MCF 10A (cell line): Measurements from ENCODE around the gene FARSA. TPM values are rescaled to one million over a fixed set of nuclear protein-coding genes. Genes with fewer than 3 reads are reported as not detected.

Source experiments
- BruUV-seq: library from RNA; stranded (reverse); fragments of 400-500 nt; replicated peaks from 2 replicates; lab custom pipeline; 2021; lab: Mats Ljungman, UMichigan
- CTCF ChIA-PET: fragments of 300-600 bp; sonication (Branson Sonifier 250); formaldehyde crosslinking; extraction: SDS; loops from one replicate; lab custom pipeline; 2021; ENCODE audit warnings: antibody characterized with exemption, inconsistent platforms; lab: Yijun Ruan, JAX
- POLR2A ChIA-PET: fragments of 300-600, 350-650 bp; sonication (Branson Sonifier 250); formaldehyde crosslinking; extraction: SDS; loops from one replicate; lab custom pipeline; 2020; ENCODE audit warnings: antibody characterized with exemption, inconsistent platforms; lab: Yijun Ruan, JAX
- DNase-seq: peaks from one replicate; pipeline ENCODE4 v3.0.0-alpha.2; 2018; ENCODE audit not compliant: unreplicated experiment
- H3K27ac Mint-ChIP-seq: one replicate; pipeline ENCODE4 v1.8.0; 2022; ENCODE audit warnings: mild to moderate bottlenecking, low read depth, mixed read lengths; ENCODE audit not compliant: unreplicated experiment
- H3K27me3 Mint-ChIP-seq: one replicate; pipeline ENCODE4 v1.8.0; 2022; ENCODE audit warnings: mixed read lengths; ENCODE audit not compliant: insufficient read depth, unreplicated experiment
- H3K36me3 Mint-ChIP-seq: one replicate; pipeline ENCODE4 v1.8.0; 2022; ENCODE audit warnings: mild to moderate bottlenecking, moderate library complexity, mixed read lengths; ENCODE audit not compliant: insufficient read depth, unreplicated experiment
- H3K4me1 Mint-ChIP-seq: one replicate; pipeline ENCODE4 v1.8.0; 2022; ENCODE audit warnings: mixed read lengths; ENCODE audit not compliant: insufficient read depth, unreplicated experiment
- H3K4me3 Mint-ChIP-seq: one replicate; pipeline ENCODE4 v1.8.0; 2022; ENCODE audit warnings: mild to moderate bottlenecking, moderate library complexity, mixed read lengths; ENCODE audit not compliant: unreplicated experiment
- H3K9me3 Mint-ChIP-seq: one replicate; pipeline ENCODE4 v1.8.0; 2022; ENCODE audit warnings: mixed read lengths; ENCODE audit not compliant: unreplicated experiment
- intact Hi-C: fragments of 100-400 bp; cut with micrococcal nuclease; formaldehyde crosslinking; loops from 2 replicates; pipeline ENCODE4 v1.14.1; 2022
- total RNA-seq: library from RNA; stranded (reverse); gene quantifications from 2 replicates; pipeline ENCODE4 v1.2.3, GENCODE V29; 2022
- TF ChIP-seq, protein P1 (sequence below): fragments of 200-600 bp; IDR thresholded peaks from one replicate; pipeline ENCODE4 v1.8.0; 2022; ENCODE audit warnings: antibody characterized with exemption, mild to moderate bottlenecking; ENCODE audit not compliant: unreplicated experiment

Gene FARSA
- total RNA-seq, 1 experiment from 2014 or later = 107 TPM

DNA sequence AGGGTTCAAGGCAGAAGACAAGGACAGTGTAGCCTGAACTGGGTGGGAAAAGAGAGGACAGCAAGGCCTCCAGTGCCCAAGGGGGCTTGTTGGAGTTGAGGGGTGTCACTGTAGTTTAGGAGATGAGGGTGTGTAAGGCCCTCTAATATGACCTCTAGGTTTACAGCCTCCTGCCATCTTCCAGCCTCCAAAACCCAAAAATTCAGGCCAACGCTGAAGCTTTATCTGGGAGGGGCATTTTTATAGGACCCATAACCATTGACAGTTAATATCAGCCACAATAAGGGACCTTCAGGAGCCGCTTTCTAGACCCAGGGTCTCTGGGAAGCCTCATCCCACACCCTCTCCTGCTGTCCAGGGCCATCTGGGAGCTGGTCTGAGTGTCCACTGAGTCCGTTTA, 49.3 kb downstream of the FARSA start:
- POLR2A ChIA-PET = interaction anchor here (0.7 to 1.1 kb wide), 3 partner anchors 55 to 163 kb away, joined by 3 read pairs; no protein-coding TSS in a partner anchor
- TF ChIP-seq, protein P1, sequence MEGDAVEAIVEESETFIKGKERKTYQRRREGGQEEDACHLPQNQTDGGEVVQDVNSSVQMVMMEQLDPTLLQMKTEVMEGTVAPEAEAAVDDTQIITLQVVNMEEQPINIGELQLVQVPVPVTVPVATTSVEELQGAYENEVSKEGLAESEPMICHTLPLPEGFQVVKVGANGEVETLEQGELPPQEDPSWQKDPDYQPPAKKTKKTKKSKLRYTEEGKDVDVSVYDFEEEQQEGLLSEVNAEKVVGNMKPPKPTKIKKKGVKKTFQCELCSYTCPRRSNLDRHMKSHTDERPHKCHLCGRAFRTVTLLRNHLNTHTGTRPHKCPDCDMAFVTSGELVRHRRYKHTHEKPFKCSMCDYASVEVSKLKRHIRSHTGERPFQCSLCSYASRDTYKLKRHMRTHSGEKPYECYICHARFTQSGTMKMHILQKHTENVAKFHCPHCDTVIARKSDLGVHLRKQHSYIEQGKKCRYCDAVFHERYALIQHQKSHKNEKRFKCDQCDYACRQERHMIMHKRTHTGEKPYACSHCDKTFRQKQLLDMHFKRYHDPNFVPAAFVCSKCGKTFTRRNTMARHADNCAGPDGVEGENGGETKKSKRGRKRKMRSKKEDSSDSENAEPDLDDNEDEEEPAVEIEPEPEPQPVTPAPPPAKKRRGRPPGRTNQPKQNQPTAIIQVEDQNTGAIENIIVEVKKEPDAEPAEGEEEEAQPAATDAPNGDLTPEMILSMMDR = no peak
- Mint-ChIP-seq H3K27ac (no peak overlapping the region), H3K4me1 (no peaks in the 10 kb centered on the region), H3K9me3 (no peaks in the 10 kb centered on the region), H3K4me3 (no peak overlapping the region), H3K27me3 (no peaks in the 10 kb centered on the region), H3K36me3 (no peaks in the 10 kb centered on the region)
- no peak for DNase-seq
- BruUV-seq = no TSS peak
- intact Hi-C loops = no loop called here
- CTCF ChIA-PET = interaction anchor here (0.5 to 2.9 kb wide), 2 partner anchors 11 to 37 kb away, joined by 5 to 20 read pairs; no protein-coding TSS in a partner anchor

DNA sequence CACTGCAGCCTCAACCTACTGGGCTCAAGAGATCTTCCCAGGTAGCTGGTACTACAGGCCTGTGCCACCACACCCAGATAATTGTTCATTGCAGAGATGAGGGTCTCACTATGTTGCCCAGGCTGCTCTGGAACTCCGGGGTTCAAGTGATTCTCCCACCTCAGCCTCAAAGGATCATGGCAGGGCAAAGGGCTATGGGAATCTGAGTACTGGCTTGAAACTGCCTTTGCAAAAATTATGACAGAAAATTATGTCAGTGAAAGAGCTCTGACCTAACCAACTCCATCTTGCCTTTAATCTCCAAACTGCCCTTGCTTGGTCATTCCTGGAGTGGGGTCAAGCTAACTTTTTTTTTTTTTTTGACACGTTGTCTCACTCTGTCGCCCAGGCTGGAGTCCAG, 50.9 kb downstream of the FARSA start:
- ChIA-PET POLR2A (interaction anchor here (2.8 to 3.0 kb wide), 2 partner anchors 8 to 18 kb away, joined by 13 to 37 read pairs; partner anchors contain the start of gene GCDH), CTCF (interaction anchor here (0.6 to 2.9 kb wide), 4 partner anchors 18 to 85 kb away, joined by 3 to 20 read pairs (median 7); no protein-coding TSS in a partner anchor)
- H3K9me3 Mint-ChIP-seq = no peaks in the 10 kb centered on the region
- intact Hi-C loops = no loop called here
- peak overlapping the region; percentile 84 for H3K4me3 Mint-ChIP-seq
- H3K4me1 Mint-ChIP-seq = no peaks in the 10 kb centered on the region
- no peak overlapping the region for H3K27ac Mint-ChIP-seq
- H3K27me3 Mint-ChIP-seq = no peaks in the 10 kb centered on the region
- H3K36me3 Mint-ChIP-seq = peaks cover 13% of the 10 kb centered on the region
- TF ChIP-seq, protein P1 = no peak
- DNase-seq = no peak
- BruUV-seq = no TSS peak

DNA sequence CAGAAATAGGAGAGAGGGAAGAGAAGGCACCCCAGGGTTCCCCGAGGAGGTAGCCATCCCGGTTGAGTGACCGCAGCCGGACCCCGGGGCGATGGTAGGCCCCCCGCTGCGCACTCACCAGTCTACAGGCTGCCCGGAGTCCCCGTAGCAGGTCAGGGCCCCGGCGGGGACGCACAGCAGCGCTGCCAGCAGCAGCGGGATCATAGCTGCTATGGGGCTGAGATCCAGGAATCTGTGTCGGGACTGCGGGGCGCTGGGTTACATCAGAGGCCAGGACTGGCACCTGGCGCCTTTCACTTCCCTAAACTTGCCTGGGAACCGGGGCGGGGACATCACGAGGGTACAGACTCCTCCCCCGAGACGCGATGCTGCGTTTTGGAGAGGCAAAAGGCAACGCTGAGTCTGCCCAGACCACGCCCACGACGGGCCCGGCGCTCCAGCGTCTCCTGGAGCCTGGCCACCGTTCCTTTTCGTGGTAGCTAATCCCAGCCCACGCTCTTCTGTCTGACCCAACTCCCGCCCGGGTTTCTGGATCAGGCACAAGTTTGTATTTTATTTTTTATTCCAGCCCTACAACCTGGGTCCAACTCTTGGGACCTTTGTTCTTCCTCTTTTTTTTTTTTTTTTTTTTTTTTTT, 52.2 kb downstream of the FARSA start, which contains the start of gene DNASE2:
Gene DNASE2 (minus strand): TSS at position 278 of the 637 bp plus-strand sequence. CDS start 74 bp downstream, at position 204.
- peak within 1 kb of the TSS; percentile 90 for H3K27ac Mint-ChIP-seq
- ChIA-PET CTCF (interaction anchor here (0.6 to 1.6 kb wide), 6 partner anchors 35 to 1016 kb away, joined by 3 to 7 read pairs (median 5); no protein-coding TSS in a partner anchor), POLR2A (interaction anchor here (0.6 to 3.0 kb wide), 20 partner anchors 8 to 451 kb away, joined by 3 to 37 read pairs (median 4); partner anchors contain the start of genes CALR, FARSA, GCDH and JUNB)
- intact Hi-C loops = no loop called here
- TF ChIP-seq, protein P1 = no peak
- H3K4me3 Mint-ChIP-seq = peak within 1 kb of the TSS; percentile 84
- no peaks in the 10 kb centered on the region for H3K9me3 Mint-ChIP-seq
- no peaks in the 10 kb centered on the region for H3K27me3 Mint-ChIP-seq
- peak; percentile 99 for DNase-seq
- H3K4me1 Mint-ChIP-seq = no peaks in the 10 kb centered on the region
- no TSS peak for BruUV-seq
- peaks cover 24% of the 10 kb centered on the region for H3K36me3 Mint-ChIP-seq

DNA sequence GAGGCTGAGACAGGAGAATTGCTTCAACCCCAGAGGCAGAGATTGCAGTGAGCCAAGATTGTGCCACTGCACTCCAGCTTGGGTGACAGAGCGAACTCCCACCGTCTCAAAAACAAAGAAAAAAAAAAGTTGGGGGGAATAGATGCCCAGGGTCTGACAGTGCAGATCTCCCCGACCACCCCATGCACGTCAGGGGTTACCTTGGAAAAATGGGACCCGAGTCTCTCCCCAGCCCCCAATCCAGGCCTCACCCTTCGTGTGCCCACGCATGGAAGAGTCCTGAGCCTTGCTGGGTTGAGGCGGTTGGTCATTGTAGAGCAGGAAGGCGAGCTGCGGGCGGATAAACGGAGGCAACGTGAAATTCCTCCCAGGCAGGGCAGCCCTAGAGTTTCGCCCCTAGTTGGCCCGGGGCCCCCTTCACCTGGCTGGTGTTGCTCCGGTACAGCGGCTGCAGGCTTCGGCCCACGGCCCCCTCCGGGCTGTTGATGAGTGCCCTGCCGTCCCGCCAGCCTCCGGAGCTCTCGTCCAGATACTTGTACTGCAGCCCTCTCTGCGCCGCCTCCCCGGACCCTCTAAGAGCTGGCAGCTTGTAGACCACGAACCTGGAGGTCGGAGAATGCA, 52.9 kb downstream of the FARSA start:
- peak; percentile 50 for DNase-seq
- Mint-ChIP-seq H3K36me3 (peaks cover 26% of the 10 kb centered on the region), H3K27me3 (no peaks in the 10 kb centered on the region), H3K4me3 (peak overlapping the region; percentile 84), H3K27ac (peak overlapping the region; percentile 90), H3K4me1 (no peaks in the 10 kb centered on the region), H3K9me3 (no peaks in the 10 kb centered on the region)
- intact Hi-C loops = no loop called here
- ChIA-PET CTCF (interaction anchor here (0.6 to 2.0 kb wide), 5 partner anchors 33 to 1016 kb away, joined by 3 to 7 read pairs (median 5); no protein-coding TSS in a partner anchor), POLR2A (interaction anchor here (0.6 to 3.0 kb wide), 21 partner anchors 7 to 272 kb away, joined by 3 to 37 read pairs (median 4); partner anchors contain the start of genes GCDH, GET3, JUNB and RNASEH2A)
- BruUV-seq = TSS peak; percentile 50
- TF ChIP-seq, protein P1 = no peak
